ENCODE data around the gene RFX7.

RFX7 gene

GRCh38 chr15:56126409-56126808, 117.3 kb downstream of the RFX7 start:
- no peak for DNase-seq (ENCODE audit: low read depth)

- no peak for DNase-seq (ENCODE audit: low read depth)
These were observed 119.3 kb downstream of the RFX7 start for GRCh38 chr15:56124391-56124790.

GRCh38 chr15:56105855-56106254, 137.8 kb downstream of the RFX7 start:
- DNase-seq (ENCODE audit: low read depth), result no peak

- no peak for DNase-seq (ENCODE audit: low read depth)
These were observed 141.2 kb downstream of the RFX7 start for GRCh38 chr15:56102441-56102840.

GRCh38 chr15:56099311-56099710, 144.4 kb downstream of the RFX7 start:
- no peak for DNase-seq (ENCODE audit: low read depth)

GRCh38 chr15:56098195-56098863, 145.3 kb downstream of the RFX7 start:
- DNase-seq (ENCODE audit: low read depth), result no peak

- no peak for DNase-seq (ENCODE audit: low read depth)
These were observed 148.3 kb downstream of the RFX7 start for GRCh38 chr15:56095406-56095805.

- DNase-seq (ENCODE audit: low read depth), result no peak
These were observed 149.5 kb downstream of the RFX7 start for GRCh38 chr15:56094171-56094570.

GRCh38 chr15:56088389-56088788, 155.3 kb downstream of the RFX7 start:
- no peak for DNase-seq (ENCODE audit: low read depth)

- DNase-seq (ENCODE audit: low read depth), result no peak
These were observed 157.1 kb downstream of the RFX7 start for GRCh38 chr15:56086566-56086965.

GRCh38 chr15:56082263-56082761, 161.4 kb downstream of the RFX7 start:
- no peak for DNase-seq (ENCODE audit: low read depth)

GRCh38 chr15:56077081-56077480, 166.6 kb downstream of the RFX7 start:
- DNase-seq (ENCODE audit: low read depth), result no peak

- DNase-seq (ENCODE audit: low read depth), result no peak
These were observed 167.0 kb downstream of the RFX7 start for GRCh38 chr15:56076640-56077039.

- DNase-seq (ENCODE audit: low read depth), result no peak
These were observed 169.0 kb downstream of the RFX7 start for GRCh38 chr15:56074481-56075265.

GRCh38 chr15:56064152-56064551, 179.5 kb downstream of the RFX7 start:
- DNase-seq (ENCODE audit: low read depth), result no peak

GRCh38 chr15:56059716-56060115, 184.0 kb downstream of the RFX7 start:
- DNase-seq (ENCODE audit: low read depth), result no peak

GRCh38 chr15:56058986-56059385, 184.7 kb downstream of the RFX7 start:
- DNase-seq (ENCODE audit: low read depth), result no peak

GRCh38 chr15:56056626-56057025, 187.1 kb downstream of the RFX7 start:
- no peak for DNase-seq (ENCODE audit: low read depth)

- no peak for DNase-seq (ENCODE audit: low read depth)
These were observed 190.7 kb downstream of the RFX7 start for GRCh38 chr15:56053046-56053400.

GRCh38 chr15:56052395-56053045, 191.2 kb downstream of the RFX7 start:
- peak; percentile 17 for DNase-seq (ENCODE audit: low read depth)

GRCh38 chr15:56051676-56052075, 192.0 kb downstream of the RFX7 start:
- DNase-seq (ENCODE audit: low read depth), result no peak

- DNase-seq (ENCODE audit: low read depth), result no peak
These were observed 194.1 kb downstream of the RFX7 start for GRCh38 chr15:56049577-56049976.

- DNase-seq (ENCODE audit: low read depth), result no peak
These were observed 196.3 kb downstream of the RFX7 start for GRCh38 chr15:56047354-56047753.

Measured in GM04504 (cell line).